SK-N-SH (cell line): Measurements from ENCODE around the gene THUMPD2. TPM values are rescaled to one million over a fixed set of nuclear protein-coding genes. Genes with fewer than 3 reads are reported as not detected.
A peak's percentile ranks its signal among the peaks of the same experiment; 100 is the strongest.

Source experiments
- CTCF ChIA-PET: fragments of 300-600, 350-600 bp; formaldehyde crosslinking; extraction: SDS; loops from one replicate; lab custom pipeline; 2021; lab: Yijun Ruan, JAX
- POLR2A ChIA-PET: fragments of 350-600 bp; sonication (Branson Sonifier 250); formaldehyde crosslinking; extraction: SDS; loops from one replicate; lab custom pipeline; 2020; ENCODE audit warnings: antibody characterized with exemption, inconsistent platforms; lab: Yijun Ruan, JAX
- DNase-seq: peaks from one replicate; pipeline ENCODE4 v3.0.0; 2012
- H2AFZ ChIP-seq: fragments of 200-600 bp; sonication (generic); 2 replicates; pipeline ENCODE4 v1.8.1; 2016; ENCODE audit warnings: antibody characterized with exemption, mild to moderate bottlenecking, low read depth
- H3F3A ChIP-seq: fragments of 200-600 bp; sonication (generic); replicated peaks from 2 replicates; pipeline ENCODE3; 2016; ENCODE audit warnings: antibody characterized with exemption, mild to moderate bottlenecking; ENCODE audit not compliant: insufficient read depth
- H3K27ac ChIP-seq, 2 experiments: fragments of 200-500 bp in 1 of 2; fragments of 200-600 bp in 1 of 2; sonication (Bioruptor generic) in 1 of 2; sonication (generic), shearing (Covaris generic) in 1 of 2; 2 replicates each; pipeline versions ENCODE4 v1.5.1 to v1.6.1; 2014 to 2016; ENCODE audit warnings: low read depth in 2 of 2, inconsistent platforms in 1 of 2, low read length in 1 of 2, mild to moderate bottlenecking in 1 of 2, mixed read lengths in 1 of 2
- H3K27me3 ChIP-seq: fragments of 200-600 bp; sonication (generic), shearing (Covaris generic); 2 replicates; pipeline ENCODE4 v1.6.1; 2016; ENCODE audit warnings: mixed run types; ENCODE audit not compliant: insufficient read depth
- H3K36me3 ChIP-seq, 2 experiments: fragments of 200-500 bp in 1 of 2; fragments of 200-600 bp in 1 of 2; sonication (Bioruptor generic) in 1 of 2; sonication (generic) in 1 of 2; replicated peaks in 1 of 2; 2 replicates each; pipeline versions ENCODE3 to v1.5.1; 2014 to 2016; ENCODE audit warnings: low read length in 1 of 2, mild to moderate bottlenecking in 1 of 2; ENCODE audit not compliant: insufficient read depth in 2 of 2, control insufficient read depth in 1 of 2
- H3K4me1 ChIP-seq, 2 experiments: fragments of 200-500 bp in 1 of 2; fragments of 200-600 bp in 1 of 2; sonication (Bioruptor generic) in 1 of 2; sonication (generic), shearing (Covaris generic) in 1 of 2; 2 replicates each; pipeline versions ENCODE4 v1.5.1 to v1.6.1; 2014 to 2016; ENCODE audit warnings: low read depth in 1 of 2, low read length in 1 of 2, mixed run types in 1 of 2; ENCODE audit not compliant: insufficient read depth in 2 of 2, control insufficient read depth in 1 of 2
- H3K4me2 ChIP-seq: fragments of 200-600 bp; sonication (generic), shearing (Covaris generic); 2 replicates; pipeline ENCODE4 v1.6.1; 2017; ENCODE audit warnings: mixed run types
- H3K4me3 ChIP-seq, 2 experiments: fragments of 200-500 bp in 1 of 2; fragments of 200-600 bp in 1 of 2; sonication (Bioruptor generic) in 1 of 2; sonication (generic), shearing (Covaris generic) in 1 of 2; 2 replicates each; pipeline versions ENCODE4 v1.5.1 to v1.8.1; 2014 to 2016; ENCODE audit warnings: low read depth in 2 of 2, inconsistent platforms in 1 of 2, low read length in 1 of 2, mild to moderate bottlenecking in 1 of 2, mixed read lengths in 1 of 2, moderate library complexity in 1 of 2
- H3K79me2 ChIP-seq: fragments of 200-600 bp; sonication (generic); 2 replicates; pipeline ENCODE4 v1.8.1; 2017; ENCODE audit warnings: mild to moderate bottlenecking; ENCODE audit not compliant: insufficient read depth
- H3K9ac ChIP-seq: fragments of 200-600 bp; sonication (generic); 2 replicates; pipeline ENCODE4 v1.6.1; 2017; ENCODE audit warnings: mixed run types
- H3K9me2 ChIP-seq: fragments of 200-600 bp; sonication (generic); 2 replicates; pipeline ENCODE4 v1.6.1; 2017; ENCODE audit warnings: mixed run types
- H3K9me3 ChIP-seq: fragments of 200-600 bp; sonication (generic); 2 replicates; pipeline ENCODE4 v1.6.1; 2017; ENCODE audit warnings: mixed run types, mild to moderate bottlenecking, moderate library complexity
- H4K20me1 ChIP-seq: fragments of 200-600 bp; sonication (generic); 2 replicates; pipeline ENCODE4 v1.6.1; 2017; ENCODE audit warnings: mild to moderate bottlenecking, mixed run types; ENCODE audit not compliant: insufficient read depth
- EZH2phosphoT487 ChIP-seq: fragments of 200-600 bp; sonication (generic); IDR thresholded peaks from 2 replicates; pipeline ENCODE4 v1.6.1; 2017; ENCODE audit warnings: low read depth, mixed run types, mild to moderate bottlenecking, antibody characterized with exemption, moderate library complexity, borderline replicate concordance
- FOSL2 ChIP-seq: IDR thresholded peaks from 2 replicates; pipeline ENCODE4 v1.4.0; 2012; ENCODE audit warnings: low read depth, mild to moderate bottlenecking, moderate library complexity, borderline replicate concordance
- FOXJ3 ChIP-seq: sonication (generic); formaldehyde crosslinking; IDR thresholded peaks from 2 replicates; pipeline ENCODE4 v1.5.1; 2020; ENCODE audit warnings: mild to moderate bottlenecking, missing genetic modification reagents
- GABPA ChIP-seq: IDR thresholded peaks from 2 replicates; pipeline ENCODE4 v1.4.0; 2012; ENCODE audit warnings: low read depth, mild to moderate bottlenecking
- MAX ChIP-seq: IDR thresholded peaks from 2 replicates; pipeline ENCODE4 v1.4.0; 2012; ENCODE audit warnings: low read depth
- NRF1 ChIP-seq: IDR thresholded peaks from 2 replicates; pipeline ENCODE4 v1.6.1; 2012; ENCODE audit warnings: low read depth, mild to moderate bottlenecking, low read length
- POLR2AphosphoS5 ChIP-seq: IDR thresholded peaks from 2 replicates; pipeline ENCODE4 v1.6.1; 2012; ENCODE audit warnings: low read depth, low read length
- RCOR1 ChIP-seq: fragments of 150-350 bp; IDR thresholded peaks from 2 replicates; pipeline ENCODE4 v1.6.1; 2017; ENCODE audit warnings: antibody characterized with exemption, low read length
- RXRA ChIP-seq: IDR thresholded peaks from 2 replicates; pipeline ENCODE4 v1.4.0; 2012; ENCODE audit warnings: low read depth, mild to moderate bottlenecking, borderline replicate concordance
- SMC3 ChIP-seq: IDR thresholded peaks from 2 replicates; pipeline ENCODE4 v1.6.1; 2012; ENCODE audit warnings: low read depth, low read length, improper control_type of control experiment
- TEAD4 ChIP-seq: IDR thresholded peaks from 2 replicates; pipeline ENCODE4 v1.4.0; 2012; ENCODE audit warnings: mild to moderate bottlenecking, borderline replicate concordance; ENCODE audit not compliant: insufficient read depth
- YY1 ChIP-seq: IDR thresholded peaks from 2 replicates; pipeline ENCODE4 v1.4.0; 2012; ENCODE audit warnings: low read depth, mild to moderate bottlenecking
- WGBS: methylation state at CpG from one replicate; pipeline ENCODE4 v1.1.6; 2017; ENCODE audit warnings: low lambda C conversion rate; 5-methylcytosine and 5-hydroxymethylcytosine counted together
- polyA plus RNA-seq, 3 experiments: library from polyadenylated mRNA; depleted of rRNA; stranded (reverse); fragments of >200 nt; gene quantifications; 2 replicates each; pipeline ENCODE4 v1.2.3, GENCODE V29; 2012
- TF ChIP-seq, protein P1 (sequence below): fragments of 200-600 bp; sonication (generic); IDR thresholded peaks from 2 replicates; pipeline ENCODE4 v1.6.1; 2017; ENCODE audit warnings: antibody characterized with exemption, mild to moderate bottlenecking, moderate library complexity
- TF ChIP-seq, protein P2 (sequence below): IDR thresholded peaks from 2 replicates; pipeline ENCODE4 v1.4.0; 2012; ENCODE audit warnings: low read depth, borderline replicate concordance
- TF ChIP-seq, protein P3 (sequence below): IDR thresholded peaks from 2 replicates; pipeline ENCODE4; 2012

THUMPD2 gene
- polyA plus RNA-seq, 1 of the 3 experiments (the other 2 are of a cell fraction) = 5.3 TPM

DNA sequence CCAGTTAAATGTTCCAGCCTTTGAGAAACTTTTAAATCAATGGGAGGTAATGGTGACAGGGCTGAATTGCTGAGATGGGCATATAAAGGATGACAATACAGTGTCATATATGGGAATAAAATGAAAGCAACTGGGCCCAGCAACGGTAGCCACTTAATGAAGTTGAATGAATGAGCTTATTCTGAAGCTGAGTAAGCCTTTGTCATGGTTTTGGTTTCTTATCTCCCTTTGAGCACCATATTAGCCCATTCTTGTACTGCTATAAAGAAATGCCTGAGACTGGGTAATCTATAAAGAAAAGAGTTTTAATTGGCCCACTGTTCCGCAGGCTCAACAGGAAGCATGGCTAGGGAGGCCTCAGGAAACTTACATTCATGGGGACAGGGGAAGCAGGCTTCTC lies 3.5 kb upstream of the THUMPD2 start:
- H3K9me3 ChIP-seq = no peaks in the 10 kb centered on the region
- H4K20me1 ChIP-seq = no peaks in the 10 kb centered on the region
- no peaks in the 10 kb centered on the region for H3K9me2 ChIP-seq
- no peak overlapping the region for H3K4me3 ChIP-seq
- no peak for DNase-seq
- H3K36me3 ChIP-seq = no peaks in the 10 kb centered on the region
- H3K27me3 ChIP-seq = no peaks in the 10 kb centered on the region
- H3K27ac ChIP-seq = no peak overlapping the region
- peak overlapping the region; percentile 39; the same call in 1 of the 2 replicates for H2AFZ ChIP-seq
- no peaks in the 10 kb centered on the region for H3F3A ChIP-seq
- H3K4me1 ChIP-seq = peaks cover 0 to 8% of the 10 kb centered on the region in 2 experiments; a peak in 2 of 4 replicates
- H3K4me2 ChIP-seq = no peak overlapping the region
- POLR2A ChIA-PET = no interaction called here
- CTCF ChIA-PET = no interaction called here
- 31% methylated on average over 2 of the region's 2 CpGs for WGBS
- no peak overlapping the region for H3K9ac ChIP-seq
- H3K79me2 ChIP-seq = peaks cover 14% of the 10 kb centered on the region
- TF ChIP-seq FOXJ3 (CRISPR knock-in tag) (no peak), SMC3 (no peak), FOSL2 (no peak), TEAD4 (no peak), RXRA (no peak), POLR2AphosphoS5 (no peak), RCOR1 (no peak), MAX (no peak), GABPA (no peak)
- TF ChIP-seq, protein P1, sequence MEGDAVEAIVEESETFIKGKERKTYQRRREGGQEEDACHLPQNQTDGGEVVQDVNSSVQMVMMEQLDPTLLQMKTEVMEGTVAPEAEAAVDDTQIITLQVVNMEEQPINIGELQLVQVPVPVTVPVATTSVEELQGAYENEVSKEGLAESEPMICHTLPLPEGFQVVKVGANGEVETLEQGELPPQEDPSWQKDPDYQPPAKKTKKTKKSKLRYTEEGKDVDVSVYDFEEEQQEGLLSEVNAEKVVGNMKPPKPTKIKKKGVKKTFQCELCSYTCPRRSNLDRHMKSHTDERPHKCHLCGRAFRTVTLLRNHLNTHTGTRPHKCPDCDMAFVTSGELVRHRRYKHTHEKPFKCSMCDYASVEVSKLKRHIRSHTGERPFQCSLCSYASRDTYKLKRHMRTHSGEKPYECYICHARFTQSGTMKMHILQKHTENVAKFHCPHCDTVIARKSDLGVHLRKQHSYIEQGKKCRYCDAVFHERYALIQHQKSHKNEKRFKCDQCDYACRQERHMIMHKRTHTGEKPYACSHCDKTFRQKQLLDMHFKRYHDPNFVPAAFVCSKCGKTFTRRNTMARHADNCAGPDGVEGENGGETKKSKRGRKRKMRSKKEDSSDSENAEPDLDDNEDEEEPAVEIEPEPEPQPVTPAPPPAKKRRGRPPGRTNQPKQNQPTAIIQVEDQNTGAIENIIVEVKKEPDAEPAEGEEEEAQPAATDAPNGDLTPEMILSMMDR = no peak
- TF ChIP-seq, protein P2, sequence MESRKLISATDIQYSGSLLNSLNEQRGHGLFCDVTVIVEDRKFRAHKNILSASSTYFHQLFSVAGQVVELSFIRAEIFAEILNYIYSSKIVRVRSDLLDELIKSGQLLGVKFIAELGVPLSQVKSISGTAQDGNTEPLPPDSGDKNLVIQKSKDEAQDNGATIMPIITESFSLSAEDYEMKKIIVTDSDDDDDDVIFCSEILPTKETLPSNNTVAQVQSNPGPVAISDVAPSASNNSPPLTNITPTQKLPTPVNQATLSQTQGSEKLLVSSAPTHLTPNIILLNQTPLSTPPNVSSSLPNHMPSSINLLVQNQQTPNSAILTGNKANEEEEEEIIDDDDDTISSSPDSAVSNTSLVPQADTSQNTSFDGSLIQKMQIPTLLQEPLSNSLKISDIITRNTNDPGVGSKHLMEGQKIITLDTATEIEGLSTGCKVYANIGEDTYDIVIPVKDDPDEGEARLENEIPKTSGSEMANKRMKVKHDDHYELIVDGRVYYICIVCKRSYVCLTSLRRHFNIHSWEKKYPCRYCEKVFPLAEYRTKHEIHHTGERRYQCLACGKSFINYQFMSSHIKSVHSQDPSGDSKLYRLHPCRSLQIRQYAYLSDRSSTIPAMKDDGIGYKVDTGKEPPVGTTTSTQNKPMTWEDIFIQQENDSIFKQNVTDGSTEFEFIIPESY = no peak

- POLR2A ChIA-PET = no interaction called here
- no peak overlapping the region for H3K4me2 ChIP-seq
- H3K9me3 ChIP-seq = no peaks in the 10 kb centered on the region
- no peak for DNase-seq
- WGBS = 92% methylated on average over 1 of the region's 1 CpG
- peaks cover 23% of the 10 kb centered on the region for H3K79me2 ChIP-seq
- H3F3A ChIP-seq = no peaks in the 10 kb centered on the region
- no peak overlapping the region for H2AFZ ChIP-seq
- H3K27ac ChIP-seq = no peak overlapping the region
- H3K36me3 ChIP-seq = peaks cover 0 to 1% of the 10 kb centered on the region in 2 experiments
- H4K20me1 ChIP-seq = no peaks in the 10 kb centered on the region
- H3K27me3 ChIP-seq = no peaks in the 10 kb centered on the region
- no peak overlapping the region for H3K9ac ChIP-seq
- TF ChIP-seq YY1 (no peak), NRF1 (no peak), EZH2phosphoT487 (no peak), GABPA (no peak)
- TF ChIP-seq, protein P3, sequence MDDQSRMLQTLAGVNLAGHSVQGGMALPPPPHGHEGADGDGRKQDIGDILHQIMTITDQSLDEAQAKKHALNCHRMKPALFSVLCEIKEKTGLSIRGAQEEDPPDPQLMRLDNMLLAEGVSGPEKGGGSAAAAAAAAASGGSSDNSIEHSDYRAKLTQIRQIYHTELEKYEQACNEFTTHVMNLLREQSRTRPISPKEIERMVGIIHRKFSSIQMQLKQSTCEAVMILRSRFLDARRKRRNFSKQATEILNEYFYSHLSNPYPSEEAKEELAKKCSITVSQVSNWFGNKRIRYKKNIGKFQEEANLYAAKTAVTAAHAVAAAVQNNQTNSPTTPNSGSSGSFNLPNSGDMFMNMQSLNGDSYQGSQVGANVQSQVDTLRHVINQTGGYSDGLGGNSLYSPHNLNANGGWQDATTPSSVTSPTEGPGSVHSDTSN = no peak
- TF ChIP-seq, all 33 proteins: peak for 0
- Histone ChIP-seq H3K4me3 (no peak overlapping the region), H3K4me1 (peaks cover 0 to 9% of the 10 kb centered on the region in 2 experiments; a peak in 2 of 4 replicates), H3K9me2 (no peaks in the 10 kb centered on the region)
- CTCF ChIA-PET = interaction anchor here (0.8 kb wide), 1 partner anchor 12 kb away, joined by 3 read pairs; no protein-coding TSS in a partner anchor
Observed at GRCh38 chr2:39781697-39782096, 2.6 kb upstream of the THUMPD2 start.
